SK-N-SH treated with all-trans-retinoic acid at 6 μM for 48 hours (cell line): ENCODE results near the gene ARHGDIB.

ENCODE experiments used
- ATAC-seq: fragments of 200-7000 bp; cut with Tn5 transposase; 3 replicates; pipeline ENCODE4 v1.9.1; 2020; ENCODE audit warnings: mild to moderate bottlenecking, moderate library complexity
- ARNTL ChIP-seq: fragments of 450-650 bp; formaldehyde crosslinking; IDR thresholded peaks from 2 replicates; pipeline ENCODE4 v1.5.0; 2020; ENCODE audit warnings: low read depth, mild to moderate bottlenecking, moderate library complexity, borderline replicate concordance
- BACH2 ChIP-seq: fragments of 250-450 bp; sonication (Bioruptor Pico); IDR thresholded peaks from 2 replicates; pipeline ENCODE4 v1.9.0; 2021; ENCODE audit warnings: mild to moderate bottlenecking, borderline replicate concordance
- CREB5 ChIP-seq: fragments of 250-450 bp; sonication (Bioruptor Pico); IDR thresholded peaks from 2 replicates; pipeline ENCODE4 v1.5.1; 2020; ENCODE audit warnings: low read depth, mild to moderate bottlenecking, moderate library complexity
- CSDC2 ChIP-seq: fragments of 250-450 bp; sonication (Bioruptor Pico); IDR thresholded peaks from 2 replicates; pipeline ENCODE4 v1.5.0; 2020; ENCODE audit warnings: mild to moderate bottlenecking, moderate library complexity
- CSRNP3 ChIP-seq: fragments of 250-450 bp; sonication (Bioruptor Pico); IDR thresholded peaks from 2 replicates; pipeline ENCODE4 v1.5.1; 2021; ENCODE audit warnings: mild to moderate bottlenecking, moderate library complexity
- GLIS3 ChIP-seq: fragments of 250-450 bp; sonication (Bioruptor Pico); IDR thresholded peaks from 2 replicates; pipeline ENCODE4 v1.5.0; 2020; ENCODE audit warnings: mild to moderate bottlenecking, moderate library complexity
- ISL1 ChIP-seq: fragments of 250-450 bp; sonication (Bioruptor Pico); IDR thresholded peaks from 2 replicates; pipeline ENCODE4 v2.1.2; 2022; ENCODE audit warnings: mild to moderate bottlenecking, moderate library complexity
- OSR1 ChIP-seq: fragments of 250-450 bp; sonication (Bioruptor Pico); IDR thresholded peaks from 2 replicates; pipeline ENCODE4 v1.8.0; 2022; ENCODE audit warnings: moderate library complexity, mild to moderate bottlenecking, inconsistent platforms
- PATZ1 ChIP-seq: fragments of 250-450 bp; sonication (Bioruptor Pico); IDR thresholded peaks from 2 replicates; pipeline ENCODE4 v1.8.0; 2020; ENCODE audit warnings: mild to moderate bottlenecking, moderate library complexity, borderline replicate concordance
- POU6F1 ChIP-seq: fragments of 250-450 bp; sonication (Bioruptor Pico); IDR thresholded peaks from 2 replicates; pipeline ENCODE4 v1.8.0; 2021; ENCODE audit warnings: low read depth, mild to moderate bottlenecking, moderate library complexity, borderline replicate concordance
- PPARA ChIP-seq: fragments of 250-450 bp; sonication (Bioruptor Pico); IDR thresholded peaks from 2 replicates; pipeline ENCODE4 v1.5.0; 2020; ENCODE audit warnings: mild to moderate bottlenecking, borderline replicate concordance
- RARB ChIP-seq: fragments of 250-450 bp; sonication (Bioruptor Pico); IDR thresholded peaks from 2 replicates; pipeline ENCODE4 v1.8.0; 2021; ENCODE audit warnings: mild to moderate bottlenecking, moderate library complexity
- SNAI2 ChIP-seq: fragments of 250-450 bp; sonication (Bioruptor Pico); IDR thresholded peaks from 2 replicates; pipeline ENCODE4 v1.5.0; 2020; ENCODE audit warnings: mild to moderate bottlenecking, moderate library complexity
- TCF4 ChIP-seq: fragments of 250-450 bp; sonication (Bioruptor Pico); IDR thresholded peaks from 2 replicates; pipeline ENCODE4 v1.8.0; 2021; ENCODE audit warnings: mild to moderate bottlenecking, moderate library complexity, borderline replicate concordance
- TOX ChIP-seq: fragments of 250-450 bp; sonication (Bioruptor Pico); IDR thresholded peaks from 2 replicates; pipeline ENCODE4 v1.8.0; 2021; ENCODE audit warnings: mild to moderate bottlenecking, moderate library complexity, borderline replicate concordance
- TSHZ2 ChIP-seq: fragments of 250-450 bp; sonication (Bioruptor Pico); IDR thresholded peaks from 2 replicates; pipeline ENCODE4 v1.5.0; 2020; ENCODE audit warnings: mild to moderate bottlenecking, moderate library complexity
- ZC3H10 ChIP-seq: fragments of 250-450 bp; sonication (Bioruptor Pico); IDR thresholded peaks from 2 replicates; pipeline ENCODE4 v1.5.1; 2021; ENCODE audit warnings: mild to moderate bottlenecking, moderate library complexity
- ZFP3 ChIP-seq: fragments of 250-450 bp; sonication (Bioruptor Pico); IDR thresholded peaks from 2 replicates; pipeline ENCODE4 v1.5.0; 2020; ENCODE audit warnings: mild to moderate bottlenecking, moderate library complexity
- ZFP30 ChIP-seq: fragments of 450-650 bp; formaldehyde crosslinking; IDR thresholded peaks from 2 replicates; pipeline ENCODE4 v1.5.0; 2022; ENCODE audit warnings: mild to moderate bottlenecking, moderate library complexity
- ZNF565 ChIP-seq: fragments of 450-650 bp; formaldehyde crosslinking; conservative IDR thresholded peaks from 2 replicates; pipeline ENCODE4 v1.5.0; 2020; ENCODE audit warnings: low read depth, mild to moderate bottlenecking, moderate library complexity
- ZNF8 ChIP-seq: fragments of 450-650 bp; formaldehyde crosslinking; IDR thresholded peaks from 2 replicates; pipeline ENCODE4 v1.5.0; 2020; ENCODE audit warnings: mild to moderate bottlenecking, moderate library complexity

Gene ARHGDIB

GRCh38 chr12:14976658-14977057 is 15.3 kb upstream of the ARHGDIB start:
- no peak for TF ChIP-seq SNAI2
- TF ChIP-seq ZC3H10 (CRISPR knock-in tag): no peak
- no peak for TF ChIP-seq ISL1
- no peak for TF ChIP-seq ZNF8 (CRISPR knock-in tag)
- no peak for TF ChIP-seq ZFP30 (CRISPR knock-in tag)
- no peak for TF ChIP-seq RARB (CRISPR knock-in tag)
- no peak for TF ChIP-seq CSRNP3 (CRISPR knock-in tag)
- no peak for TF ChIP-seq PATZ1 (CRISPR knock-in tag)
- no peak for TF ChIP-seq GLIS3 (CRISPR knock-in tag)
- no peak for TF ChIP-seq TSHZ2 (CRISPR knock-in tag)
- no peak for TF ChIP-seq TCF4 (CRISPR knock-in tag)
- no peak for TF ChIP-seq TOX
- no peak for TF ChIP-seq BACH2 (CRISPR knock-in tag)
- TF ChIP-seq ZNF565 (CRISPR knock-in tag): no peak
- no peak for TF ChIP-seq ARNTL
- no peak for TF ChIP-seq OSR1 (CRISPR knock-in tag)
- TF ChIP-seq ZFP3 (CRISPR knock-in tag): no peak
- TF ChIP-seq PPARA (CRISPR knock-in tag): no peak
- TF ChIP-seq CSDC2 (CRISPR knock-in tag): no peak
- no peak for TF ChIP-seq POU6F1 (CRISPR knock-in tag)
- ATAC-seq: no peak

GRCh38 chr12:14975457-14975856 is 14.1 kb upstream of the ARHGDIB start:
- no peak for ATAC-seq
- no peak for TF ChIP-seq PATZ1 (CRISPR knock-in tag)
- TF ChIP-seq PPARA (CRISPR knock-in tag): no peak
- no peak for TF ChIP-seq SNAI2
- no peak for TF ChIP-seq OSR1 (CRISPR knock-in tag)
- TF ChIP-seq CREB5: no peak
- TF ChIP-seq ZFP30 (CRISPR knock-in tag): no peak
- TF ChIP-seq TOX: no peak
- TF ChIP-seq ISL1: no peak
- no peak for TF ChIP-seq POU6F1 (CRISPR knock-in tag)
